Glutamatergic neuron (in vitro differentiated cells): ENCODE data around the gene PCNX2. TPM values are rescaled to one million over a fixed set of nuclear protein-coding genes. Genes with fewer than 3 reads are reported as not detected.
"Not testable (repeated sequence)": the region's sequence is repeated elsewhere in the genome, so short reads cannot be mapped to it uniquely, and the experiment has no call there.

Experiments used
- DNase-seq: peaks from one replicate; pipeline ENCODE4 v3.0.0; 2022
- H3K27ac Mint-ChIP-seq: one replicate; pipeline ENCODE4 v1.8.0; 2020; ENCODE audit warnings: mild to moderate bottlenecking, mixed read lengths, inconsistent platforms; ENCODE audit not compliant: unreplicated experiment
- H3K27me3 Mint-ChIP-seq: one replicate; pipeline ENCODE4 v1.8.0; 2020; ENCODE audit warnings: mild to moderate bottlenecking, moderate library complexity, mixed read lengths, inconsistent platforms; ENCODE audit not compliant: unreplicated experiment
- H3K36me3 Mint-ChIP-seq: one replicate; pipeline ENCODE4 v1.8.0; 2020; ENCODE audit warnings: mild to moderate bottlenecking, mixed read lengths, inconsistent platforms; ENCODE audit not compliant: unreplicated experiment
- H3K4me1 Mint-ChIP-seq: one replicate; pipeline ENCODE4 v1.8.0; 2020; ENCODE audit warnings: mild to moderate bottlenecking, low read depth, mixed read lengths, inconsistent platforms; ENCODE audit not compliant: unreplicated experiment
- H3K4me3 Mint-ChIP-seq: one replicate; pipeline ENCODE4 v1.8.0; 2020; ENCODE audit warnings: mild to moderate bottlenecking, mixed read lengths, inconsistent platforms; ENCODE audit not compliant: unreplicated experiment
- H3K9me3 Mint-ChIP-seq: one replicate; pipeline ENCODE4 v1.8.0; 2020; ENCODE audit warnings: mild to moderate bottlenecking, moderate library complexity, mixed read lengths, inconsistent platforms; ENCODE audit not compliant: unreplicated experiment
- CTCF ChIP-seq: fragments of 200-600 bp; sonication (generic); IDR thresholded peaks from one replicate; pipeline ENCODE4 v1.5.0; 2021; ENCODE audit not compliant: partially characterized antibody, unreplicated experiment
- total RNA-seq: library from RNA; stranded (reverse); fragmentation: NEBNext Ultra II Directional; extraction: Animal tissue kit (Norgen Biotek cat#: 25700); gene quantifications from one replicate; pipeline ENCODE4 v1.2.1, GENCODE V29; 2021; ENCODE audit not compliant: unreplicated experiment

Gene PCNX2
- total RNA-seq, 1 donor from 2014 or later, result 44.5 TPM

- TF ChIP-seq CTCF, result no peak
- Mint-ChIP-seq H3K36me3 (no peaks in the 10 kb centered on the region), H3K27ac (no peak overlapping the region), H3K4me1 (peaks cover 14% of the 10 kb centered on the region), H3K4me3 (no peak overlapping the region), H3K9me3 (no peaks in the 10 kb centered on the region), H3K27me3 (no peaks in the 10 kb centered on the region)
- no peak for DNase-seq
These were observed 154.6 kb downstream of the PCNX2 start for GRCh38 chr1:233140974-233141373.

- Mint-ChIP-seq H3K4me3 (no peak overlapping the region), H3K27ac (no peak overlapping the region), H3K36me3 (no peaks in the 10 kb centered on the region), H3K4me1 (peaks cover 14% of the 10 kb centered on the region), H3K27me3 (no peaks in the 10 kb centered on the region), H3K9me3 (no peaks in the 10 kb centered on the region)
- DNase-seq, result peak; percentile 24
- TF ChIP-seq CTCF, result no peak
These were observed 155.0 kb downstream of the PCNX2 start for GRCh38 chr1:233140499-233140898.

- H3K4me1 Mint-ChIP-seq, result peaks cover 14% of the 10 kb centered on the region
- no peaks in the 10 kb centered on the region for H3K9me3 Mint-ChIP-seq
- peak overlapping the region; percentile 39 for H3K4me3 Mint-ChIP-seq
- H3K27me3 Mint-ChIP-seq, result no peaks in the 10 kb centered on the region
- no peaks in the 10 kb centered on the region for H3K36me3 Mint-ChIP-seq
- TF ChIP-seq CTCF, result no peak
- DNase-seq, result no peak
- H3K27ac Mint-ChIP-seq, result no peak overlapping the region
These were observed 156.5 kb downstream of the PCNX2 start for GRCh38 chr1:233138788-233139585.

- DNase-seq, result no peak
- no peak overlapping the region for H3K27ac Mint-ChIP-seq
- no peaks in the 10 kb centered on the region for H3K36me3 Mint-ChIP-seq
- H3K4me1 Mint-ChIP-seq, result peaks cover 2% of the 10 kb centered on the region
- TF ChIP-seq CTCF, result no peak
- H3K9me3 Mint-ChIP-seq, result peaks cover 1% of the 10 kb centered on the region
- H3K27me3 Mint-ChIP-seq, result peaks cover 2% of the 10 kb centered on the region
- H3K4me3 Mint-ChIP-seq, result no peak overlapping the region
These were observed 159.7 kb downstream of the PCNX2 start for GRCh38 chr1:233135833-233136232.

- H3K4me3 Mint-ChIP-seq, result no peak overlapping the region
- H3K9me3 Mint-ChIP-seq, result peaks cover 4% of the 10 kb centered on the region
- no peaks in the 10 kb centered on the region for H3K4me1 Mint-ChIP-seq
- H3K27me3 Mint-ChIP-seq, result peaks cover 2% of the 10 kb centered on the region
- H3K27ac Mint-ChIP-seq, result no peak overlapping the region
- peaks cover 4% of the 10 kb centered on the region for H3K36me3 Mint-ChIP-seq
- DNase-seq, result no peak
- TF ChIP-seq CTCF, result no peak
These were observed 163.1 kb downstream of the PCNX2 start for GRCh38 chr1:233132445-233132844.

GRCh38 chr1:233129031-233129430, 166.5 kb downstream of the PCNX2 start:
- not testable (repeated sequence) for H3K4me1 Mint-ChIP-seq, H3K9me3 Mint-ChIP-seq, H3K4me3 Mint-ChIP-seq, H3K27ac Mint-ChIP-seq, H3K27me3 Mint-ChIP-seq, H3K36me3 Mint-ChIP-seq, DNase-seq
